Activated naive CD4-positive, alpha-beta T cell treated with anti-CD3 and anti-CD28 coated beads, Interleukin-2, amount 50 U/mL, for 24 hours (primary cell): ENCODE results near the gene BRF1.

Experiments used
- H3K27ac Mint-ChIP-seq: one replicate; pipeline ENCODE4 v1.8.0; 2021; ENCODE audit warnings: mild to moderate bottlenecking, mixed read lengths
- H3K27me3 Mint-ChIP-seq: one replicate; pipeline ENCODE4 v1.8.0; 2021; ENCODE audit warnings: mixed read lengths
- H3K36me3 Mint-ChIP-seq: one replicate; pipeline ENCODE4 v1.8.0; 2021; ENCODE audit warnings: mixed read lengths
- H3K4me1 Mint-ChIP-seq: one replicate; pipeline ENCODE4 v1.8.0; 2021; ENCODE audit warnings: mixed read lengths
- H3K4me3 Mint-ChIP-seq: one replicate; pipeline ENCODE4 v1.8.0; 2021; ENCODE audit warnings: mild to moderate bottlenecking, mixed read lengths
- H3K9me3 Mint-ChIP-seq: one replicate; pipeline ENCODE4 v1.8.0; 2021; ENCODE audit warnings: mixed read lengths

BRF1 gene

DNA sequence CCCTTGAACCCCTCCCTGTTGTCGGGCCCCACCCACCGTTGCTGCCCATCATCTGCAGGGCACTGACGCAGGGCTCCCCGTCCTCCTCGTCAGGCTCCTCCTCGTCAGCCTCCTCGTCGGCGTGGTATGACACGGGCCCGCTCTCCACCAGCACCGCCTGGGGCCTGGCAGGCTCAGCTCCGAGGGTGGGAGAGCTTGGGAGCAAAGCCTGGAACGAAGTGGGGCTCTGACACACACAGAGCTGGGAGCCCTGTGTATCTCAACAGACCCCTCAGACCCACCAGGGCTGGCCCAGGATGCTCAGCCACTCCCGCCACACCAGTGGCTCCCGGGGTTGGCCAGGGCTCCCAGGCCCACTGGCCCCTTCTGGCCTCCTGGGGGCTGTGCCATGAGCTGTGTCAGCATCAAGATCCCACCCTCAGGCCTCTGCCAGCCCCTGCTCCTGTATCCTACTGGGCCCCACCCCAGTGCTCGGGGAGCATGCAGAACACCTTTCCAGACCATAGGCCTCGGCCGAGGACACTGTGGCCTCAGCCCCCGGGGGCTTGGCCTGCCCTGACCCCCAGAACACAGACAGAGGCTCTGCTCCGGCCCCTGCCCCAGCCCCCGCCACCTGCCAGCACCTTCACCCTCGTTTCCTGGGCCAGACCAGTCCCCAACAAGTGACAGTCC is 89.6 kb downstream of the BRF1 start:
- no peaks in the 10 kb centered on the region for H3K9me3 Mint-ChIP-seq
- no peak overlapping the region for H3K27ac Mint-ChIP-seq
- H3K36me3 Mint-ChIP-seq: no peaks in the 10 kb centered on the region
- no peaks in the 10 kb centered on the region for H3K4me1 Mint-ChIP-seq
- H3K4me3 Mint-ChIP-seq: no peak overlapping the region
- no peaks in the 10 kb centered on the region for H3K27me3 Mint-ChIP-seq

DNA sequence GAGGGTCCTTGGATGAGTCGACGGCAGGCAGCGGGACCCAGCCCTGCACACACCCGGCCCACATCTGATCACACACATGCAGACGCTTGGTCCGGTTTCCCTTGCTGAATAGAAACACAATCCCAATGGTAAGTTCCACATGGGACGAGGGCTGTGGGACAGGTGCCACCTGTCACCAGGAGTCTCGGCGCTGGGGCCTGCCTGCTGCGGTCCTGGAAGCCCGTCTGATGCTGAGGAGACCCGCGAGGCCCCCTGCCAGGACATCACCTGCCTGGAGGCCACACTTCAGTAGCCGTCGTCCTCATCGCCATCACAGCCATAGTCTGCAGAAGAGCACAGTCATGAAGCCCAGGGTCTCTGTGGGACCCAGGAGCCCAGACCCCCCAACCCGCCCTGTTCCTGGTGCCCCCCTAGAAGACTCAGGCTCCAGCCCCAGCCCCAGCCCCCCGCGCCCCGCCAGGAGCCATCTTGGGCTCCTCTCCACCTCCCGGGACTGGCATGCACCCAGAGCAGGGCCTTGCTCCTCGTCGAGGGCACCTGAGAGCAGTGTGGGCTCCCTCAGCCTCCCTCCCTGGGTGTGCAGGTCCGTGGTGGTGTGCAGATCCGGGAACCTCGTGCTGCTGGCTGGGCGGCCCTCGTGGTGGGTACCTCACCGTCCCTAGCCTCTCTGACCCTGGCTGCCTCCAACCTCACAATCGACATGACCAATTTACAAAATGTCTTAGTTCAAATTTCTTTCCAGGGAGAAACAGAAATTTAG is 90.4 kb downstream of the BRF1 start:
- Mint-ChIP-seq H3K4me3 (no peak overlapping the region), H3K36me3 (no peaks in the 10 kb centered on the region), H3K27me3 (no peaks in the 10 kb centered on the region), H3K9me3 (no peaks in the 10 kb centered on the region), H3K27ac (no peak overlapping the region), H3K4me1 (no peaks in the 10 kb centered on the region)

DNA sequence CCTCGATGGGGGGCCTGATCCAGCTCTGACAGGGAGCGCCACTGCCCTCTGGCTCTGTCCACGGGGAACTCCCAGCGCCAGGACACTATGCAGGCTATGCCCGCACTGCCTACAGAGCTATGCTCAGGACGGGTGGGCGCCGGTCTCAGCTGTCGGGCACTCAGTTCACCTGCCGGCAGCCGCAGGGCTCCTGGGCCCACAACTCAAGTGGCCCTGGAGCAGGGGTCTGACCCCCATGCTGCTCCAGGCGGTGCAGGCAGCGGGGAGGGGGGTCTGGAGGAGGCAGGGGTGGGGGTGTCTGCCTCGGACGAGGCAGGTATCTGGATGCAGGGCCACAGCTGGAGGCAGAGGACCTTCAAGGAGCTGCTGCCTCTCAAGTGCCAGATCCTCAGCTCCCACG is 91.2 kb downstream of the BRF1 start:
- H3K36me3 Mint-ChIP-seq: no peaks in the 10 kb centered on the region
- H3K27ac Mint-ChIP-seq: no peak overlapping the region
- H3K4me1 Mint-ChIP-seq: no peaks in the 10 kb centered on the region
- H3K4me3 Mint-ChIP-seq: no peak overlapping the region
- H3K9me3 Mint-ChIP-seq: no peaks in the 10 kb centered on the region
- H3K27me3 Mint-ChIP-seq: no peaks in the 10 kb centered on the region

DNA sequence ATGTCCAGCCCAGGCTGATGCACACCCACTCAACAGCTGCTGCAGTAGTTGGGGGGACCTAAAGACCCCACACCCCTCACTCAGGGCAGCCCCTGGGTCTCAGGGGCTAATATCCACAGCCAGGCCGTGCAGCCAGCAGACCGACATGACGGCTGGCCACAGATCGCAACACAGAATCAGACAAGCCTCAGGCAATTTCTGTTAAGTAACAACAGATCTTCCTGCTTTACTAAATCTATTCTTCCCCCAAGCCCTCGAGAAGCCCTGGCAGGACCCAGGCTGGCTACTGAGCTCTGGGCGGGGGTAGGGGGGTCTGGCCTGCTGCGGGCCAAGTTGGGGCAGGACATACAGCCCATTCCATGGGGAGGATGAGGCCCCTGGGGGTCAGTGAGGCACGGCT is 91.7 kb downstream of the BRF1 start:
- Mint-ChIP-seq H3K9me3 (no peaks in the 10 kb centered on the region), H3K27me3 (no peaks in the 10 kb centered on the region), H3K4me1 (no peaks in the 10 kb centered on the region), H3K4me3 (no peak overlapping the region), H3K27ac (no peak overlapping the region), H3K36me3 (no peaks in the 10 kb centered on the region)

DNA sequence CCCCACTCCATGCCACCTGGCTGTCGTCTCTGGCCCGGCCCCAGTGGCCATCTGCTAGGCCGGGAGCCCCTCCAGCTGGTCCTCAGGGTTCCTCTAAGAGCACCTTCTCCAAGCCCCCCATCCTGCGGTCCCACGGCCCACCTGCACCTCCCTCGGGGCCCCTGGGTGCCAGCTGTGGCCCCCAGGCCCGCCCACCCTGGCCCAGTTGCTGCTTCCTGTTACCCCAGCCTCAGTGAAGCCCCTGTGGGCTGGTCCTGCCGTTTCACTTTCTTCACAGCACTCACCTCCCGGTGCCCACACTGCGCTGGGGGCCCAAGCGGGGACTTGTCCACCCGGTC is 92.1 kb downstream of the BRF1 start:
- Mint-ChIP-seq H3K4me3 (no peak overlapping the region), H3K9me3 (no peaks in the 10 kb centered on the region), H3K27me3 (no peaks in the 10 kb centered on the region), H3K4me1 (no peaks in the 10 kb centered on the region), H3K36me3 (no peaks in the 10 kb centered on the region), H3K27ac (peak overlapping the region; percentile 51)

DNA sequence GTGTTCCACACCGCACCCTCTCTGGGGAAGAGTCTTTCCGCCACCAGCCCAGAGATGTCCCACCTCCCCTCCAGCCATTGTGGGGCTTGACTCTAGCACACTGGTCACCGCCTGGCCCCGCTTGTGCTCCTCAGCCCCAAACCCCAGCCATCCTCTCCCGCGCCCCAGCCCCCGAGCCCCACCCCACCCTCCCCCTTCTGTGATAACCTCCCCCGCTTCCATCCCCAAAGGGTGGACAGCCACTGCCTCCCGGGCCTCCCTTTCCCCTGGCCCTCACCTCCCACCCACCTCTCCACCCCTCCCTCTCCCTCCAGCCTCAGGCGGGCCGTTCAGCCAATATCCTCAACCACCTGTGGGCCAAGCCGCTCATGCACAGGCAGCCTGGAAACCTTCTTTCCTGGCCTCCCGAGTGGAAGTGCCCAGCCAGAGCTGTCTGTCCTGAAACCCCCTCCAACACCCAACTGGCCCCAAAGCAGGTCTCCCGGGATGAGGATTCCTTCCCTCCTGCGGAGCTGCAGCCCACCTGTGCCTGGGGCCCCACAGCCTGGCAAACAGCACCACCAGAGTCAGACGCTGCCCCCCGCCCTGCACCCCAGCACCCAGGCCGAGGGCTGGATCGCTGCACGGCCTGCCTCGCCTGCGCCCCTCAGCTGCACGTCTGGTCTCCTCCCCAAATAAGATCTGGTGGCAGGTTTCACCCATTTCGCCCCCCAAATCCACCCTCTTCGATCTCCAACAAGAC is 92.6 kb downstream of the BRF1 start:
- no peaks in the 10 kb centered on the region for H3K4me1 Mint-ChIP-seq
- H3K27me3 Mint-ChIP-seq: no peaks in the 10 kb centered on the region
- H3K9me3 Mint-ChIP-seq: no peaks in the 10 kb centered on the region
- no peak overlapping the region for H3K4me3 Mint-ChIP-seq
- no peaks in the 10 kb centered on the region for H3K36me3 Mint-ChIP-seq
- peak overlapping the region; percentile 51 for H3K27ac Mint-ChIP-seq

DNA sequence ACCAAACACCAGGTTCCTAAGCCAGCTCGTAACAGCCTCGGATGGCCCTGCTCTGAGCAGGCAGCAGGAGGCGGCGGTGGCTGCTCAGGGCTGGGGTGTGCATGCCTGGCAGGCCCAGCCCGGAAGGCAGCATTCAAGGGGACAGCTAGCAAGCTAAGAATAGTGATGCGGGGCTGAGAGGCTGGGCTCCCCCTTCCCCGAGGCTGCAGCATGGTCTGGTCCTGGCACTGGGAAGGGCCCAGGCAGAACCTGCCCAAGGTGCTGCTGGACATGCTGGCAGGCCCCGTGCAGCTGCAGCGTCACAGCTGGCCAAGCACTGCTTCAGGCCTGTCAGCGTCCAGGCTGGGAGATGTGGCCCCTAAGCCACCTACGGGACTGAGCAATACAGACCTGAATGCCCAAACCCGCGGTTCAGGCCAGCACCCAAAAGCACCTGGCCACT is 93.3 kb downstream of the BRF1 start:
- H3K9me3 Mint-ChIP-seq: no peaks in the 10 kb centered on the region
- H3K27me3 Mint-ChIP-seq: no peaks in the 10 kb centered on the region
- no peak overlapping the region for H3K27ac Mint-ChIP-seq
- H3K36me3 Mint-ChIP-seq: no peaks in the 10 kb centered on the region
- no peak overlapping the region for H3K4me3 Mint-ChIP-seq
- H3K4me1 Mint-ChIP-seq: no peaks in the 10 kb centered on the region

DNA sequence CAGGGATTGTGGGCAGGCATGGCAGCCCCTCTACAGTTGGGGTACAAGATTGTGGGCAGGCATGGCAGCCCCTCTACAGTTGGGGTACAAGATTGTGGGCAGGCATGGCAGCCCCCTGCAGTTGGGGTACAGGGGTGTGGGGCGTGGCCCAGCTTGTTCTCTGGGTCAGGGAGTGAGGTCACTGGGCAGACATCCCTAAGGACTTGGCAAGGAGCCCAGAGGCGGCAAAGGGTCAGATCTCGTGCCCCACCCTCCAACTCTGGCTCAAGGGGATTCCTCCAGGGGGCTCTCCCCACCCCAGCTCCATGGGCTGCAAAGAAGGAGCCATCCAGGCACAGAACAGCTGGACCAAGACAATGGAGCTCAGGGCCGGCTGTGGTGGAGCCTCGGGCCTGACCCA is 93.9 kb downstream of the BRF1 start:
- Mint-ChIP-seq H3K27me3 (no peaks in the 10 kb centered on the region), H3K4me1 (peaks cover 4% of the 10 kb centered on the region), H3K4me3 (no peak overlapping the region), H3K36me3 (no peaks in the 10 kb centered on the region), H3K27ac (no peak overlapping the region), H3K9me3 (no peaks in the 10 kb centered on the region)

DNA sequence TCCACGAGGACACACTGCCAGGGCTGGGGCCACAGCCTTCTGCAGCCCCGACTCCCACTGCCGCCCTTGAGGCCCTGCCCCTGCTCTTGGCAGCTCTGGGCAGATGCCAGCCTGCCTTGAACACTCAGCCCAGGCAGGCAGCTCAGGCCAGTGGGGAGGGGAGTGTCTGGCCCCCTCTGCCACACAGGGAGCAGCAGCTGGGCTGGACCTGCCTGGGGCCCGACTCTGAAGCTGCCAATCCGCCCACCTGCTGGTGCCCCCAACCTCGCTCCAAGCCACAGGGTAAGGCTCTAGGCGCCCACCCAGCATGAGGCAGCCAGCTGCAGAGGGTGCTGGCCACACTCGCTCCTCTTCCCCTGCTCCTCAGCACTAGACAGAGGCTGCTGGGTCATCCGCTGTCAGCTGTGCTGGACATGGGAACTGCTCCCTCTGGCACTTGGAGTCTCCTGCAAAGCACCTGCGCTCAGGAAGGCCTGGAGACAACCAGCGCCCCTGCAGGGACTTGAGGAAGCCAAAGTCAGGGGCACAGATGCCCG is 95.1 kb downstream of the BRF1 start:
- H3K9me3 Mint-ChIP-seq: no peaks in the 10 kb centered on the region
- no peaks in the 10 kb centered on the region for H3K36me3 Mint-ChIP-seq
- H3K27me3 Mint-ChIP-seq: no peaks in the 10 kb centered on the region
- H3K4me1 Mint-ChIP-seq: peaks cover 7% of the 10 kb centered on the region
- no peak overlapping the region for H3K27ac Mint-ChIP-seq
- H3K4me3 Mint-ChIP-seq: no peak overlapping the region

DNA sequence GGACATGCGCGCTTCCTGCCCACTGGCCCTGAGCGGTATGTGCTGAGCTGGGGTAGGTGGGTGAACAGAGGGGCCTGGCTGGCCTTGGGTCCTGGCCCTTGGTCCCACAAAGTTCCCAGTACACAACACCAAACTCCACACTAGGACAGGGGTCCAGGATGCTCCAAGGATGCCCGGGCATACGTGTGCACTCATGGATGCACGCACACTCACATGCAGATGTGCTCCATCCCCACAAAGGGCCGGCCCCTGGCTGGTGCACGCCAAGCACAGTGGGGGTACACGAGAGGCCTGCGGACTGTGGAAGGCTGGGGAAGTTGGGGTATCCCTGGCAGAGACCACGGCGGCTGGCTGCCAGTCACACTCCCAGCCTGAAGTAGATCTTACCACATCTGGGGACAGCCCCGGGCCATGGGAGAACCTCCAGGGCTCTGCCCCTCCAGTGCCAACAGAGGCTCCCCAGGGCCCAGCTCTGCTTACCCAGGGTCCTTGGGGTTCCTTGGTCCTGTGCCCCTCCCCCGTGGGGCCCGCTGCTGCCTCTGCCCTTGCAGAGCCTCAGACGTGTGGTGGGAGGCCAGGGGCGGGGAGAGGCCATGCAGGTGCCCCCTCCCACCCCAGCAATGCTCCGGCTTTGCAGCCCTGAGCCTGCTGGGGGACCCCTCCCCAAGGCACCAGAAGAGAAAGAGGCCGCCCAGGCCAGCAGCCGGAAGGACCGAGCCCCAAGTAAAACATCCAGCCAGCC is 95.7 kb downstream of the BRF1 start:
- Mint-ChIP-seq H3K9me3 (no peaks in the 10 kb centered on the region), H3K27me3 (no peaks in the 10 kb centered on the region), H3K36me3 (no peaks in the 10 kb centered on the region), H3K4me1 (peaks cover 7% of the 10 kb centered on the region), H3K27ac (no peak overlapping the region), H3K4me3 (no peak overlapping the region)

DNA sequence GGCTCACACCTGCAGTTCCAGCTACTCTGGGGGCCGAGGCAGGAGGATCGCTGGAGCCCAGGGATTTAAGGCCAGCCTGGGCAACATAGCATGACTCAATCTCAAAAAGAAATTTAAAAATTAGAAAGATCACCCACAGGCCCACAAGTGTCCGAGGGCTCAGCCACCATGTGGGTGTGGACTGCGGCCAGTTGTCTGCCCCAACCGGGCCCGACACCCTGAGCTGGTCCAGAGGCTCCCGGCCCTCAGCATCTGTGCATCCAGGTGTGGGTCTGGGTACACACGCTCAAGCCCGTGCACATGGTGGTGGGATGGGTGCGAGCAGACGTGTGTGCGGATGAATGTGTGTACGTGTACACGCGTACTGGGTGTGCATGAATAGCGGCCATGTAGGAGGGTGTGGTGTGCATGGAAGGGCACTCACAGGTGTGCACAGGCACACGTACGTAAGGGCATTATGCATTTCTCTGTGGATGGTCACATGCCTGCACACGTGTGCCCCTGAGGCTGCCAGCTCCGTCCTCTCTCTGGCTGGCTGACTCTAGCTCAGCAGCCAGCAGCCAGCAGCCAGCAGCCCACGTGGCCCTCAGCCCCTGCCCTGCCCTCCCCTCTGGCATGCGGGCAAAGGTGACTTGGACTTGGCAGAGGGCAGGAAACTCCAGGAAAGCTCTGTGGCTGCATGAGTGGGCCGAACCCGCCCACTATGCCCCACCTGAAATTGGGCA is 96.4 kb downstream of the BRF1 start:
- no peak overlapping the region for H3K27ac Mint-ChIP-seq

DNA sequence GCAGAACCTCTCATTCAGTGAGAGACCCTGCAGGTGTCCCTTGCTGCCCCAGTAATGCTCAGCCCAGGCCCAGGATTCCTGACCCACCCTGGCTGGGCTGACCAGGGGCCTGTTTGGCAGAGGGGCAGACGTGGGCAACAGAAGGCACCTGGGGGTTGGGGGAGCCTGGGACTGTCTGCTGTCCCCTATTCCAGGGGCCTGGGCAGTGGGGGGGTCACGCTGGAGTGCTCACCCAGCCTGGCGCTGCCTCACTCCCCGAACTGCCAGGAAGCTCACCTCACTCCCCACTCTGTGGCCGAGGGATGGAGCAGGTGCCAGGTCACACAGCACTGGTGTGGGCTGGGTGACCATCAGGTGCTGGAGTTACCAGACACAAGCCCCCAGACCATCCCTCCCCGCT is 97.1 kb downstream of the BRF1 start:
- H3K36me3 Mint-ChIP-seq: no peaks in the 10 kb centered on the region
- no peak overlapping the region for H3K4me3 Mint-ChIP-seq
- H3K27ac Mint-ChIP-seq: no peak overlapping the region
- peaks cover 7% of the 10 kb centered on the region for H3K4me1 Mint-ChIP-seq
- H3K27me3 Mint-ChIP-seq: peaks cover 5% of the 10 kb centered on the region
- H3K9me3 Mint-ChIP-seq: no peaks in the 10 kb centered on the region

More for the DNA sequence above, 96.4 kb downstream of the BRF1 start:
- Mint-ChIP-seq H3K27me3 (peaks cover 3% of the 10 kb centered on the region), H3K4me1 (peaks cover 7% of the 10 kb centered on the region), H3K36me3 (no peaks in the 10 kb centered on the region), H3K4me3 (no peak overlapping the region), H3K9me3 (no peaks in the 10 kb centered on the region)

DNA sequence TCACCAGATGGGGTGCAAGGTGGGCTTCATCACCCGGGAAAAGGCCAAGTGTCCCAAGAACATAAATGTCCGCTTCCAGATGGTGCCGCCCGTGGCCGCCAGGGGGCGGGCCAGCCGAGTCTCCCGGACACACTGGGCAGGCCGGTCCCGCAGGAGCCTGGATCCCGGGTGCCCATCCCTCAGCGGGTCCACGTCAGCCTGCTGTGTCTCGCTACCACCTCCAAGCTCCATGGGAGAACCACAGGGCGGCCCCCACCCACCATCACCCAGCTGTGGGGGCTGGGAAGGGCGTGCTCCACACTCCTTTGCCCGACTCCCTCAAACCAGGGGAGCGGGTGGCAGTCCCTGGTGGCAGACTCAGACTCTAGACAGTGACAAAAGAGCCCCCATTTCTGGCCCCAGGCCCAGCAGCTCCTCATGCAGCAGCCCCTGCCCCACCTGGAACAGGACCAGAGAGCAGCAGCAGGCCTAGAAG is 97.7 kb downstream of the BRF1 start:
- Mint-ChIP-seq H3K4me3 (no peak overlapping the region), H3K4me1 (peaks cover 7% of the 10 kb centered on the region), H3K27ac (no peak overlapping the region), H3K27me3 (peaks cover 7% of the 10 kb centered on the region), H3K36me3 (no peaks in the 10 kb centered on the region), H3K9me3 (no peaks in the 10 kb centered on the region)

DNA sequence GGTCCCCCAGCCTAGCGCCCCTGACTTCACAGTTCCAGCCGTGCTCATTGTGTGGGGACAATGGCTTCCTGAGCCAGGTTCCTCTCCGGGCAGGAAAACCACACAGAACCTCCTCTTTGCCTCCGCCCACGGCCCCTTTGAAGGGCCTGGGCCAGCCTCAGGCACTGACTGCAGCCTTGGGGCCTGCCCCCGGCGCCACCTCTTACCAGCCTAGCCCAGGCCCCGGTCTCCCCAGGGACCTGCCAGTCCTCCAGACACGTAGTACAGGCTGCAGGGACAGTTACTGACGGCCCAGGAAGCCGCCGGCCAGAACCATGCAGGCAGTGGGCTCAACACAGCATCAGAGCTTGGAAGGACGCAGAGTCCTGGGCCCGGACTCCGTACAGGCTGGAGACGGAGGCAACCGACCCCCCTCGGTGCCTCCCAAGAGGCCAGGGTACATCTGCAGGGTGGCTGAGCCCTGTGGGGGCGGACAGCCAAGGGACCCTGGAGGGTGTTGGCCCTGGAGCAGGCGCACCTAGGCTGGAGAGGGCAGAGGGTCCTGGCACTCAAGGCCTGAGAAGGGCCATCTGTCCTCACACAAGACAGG is 98.8 kb downstream of the BRF1 start:
- H3K36me3 Mint-ChIP-seq: no peaks in the 10 kb centered on the region
- H3K27ac Mint-ChIP-seq: no peak overlapping the region
- H3K27me3 Mint-ChIP-seq: peaks cover 9% of the 10 kb centered on the region
- peaks cover 7% of the 10 kb centered on the region for H3K4me1 Mint-ChIP-seq
- H3K9me3 Mint-ChIP-seq: no peaks in the 10 kb centered on the region
- H3K4me3 Mint-ChIP-seq: no peak overlapping the region
